HG03280 (cell line): ENCODE measurements around the gene CEP19.

Experiments
- ATAC-seq: cut with Tn5 transposase; IDR thresholded peaks from one replicate; pipeline ENCODE4 v1.9.1; 2021; ENCODE audit warnings: mild to moderate bottlenecking, moderate library complexity; ENCODE audit not compliant: unreplicated experiment

The CEP19 gene

DNA sequence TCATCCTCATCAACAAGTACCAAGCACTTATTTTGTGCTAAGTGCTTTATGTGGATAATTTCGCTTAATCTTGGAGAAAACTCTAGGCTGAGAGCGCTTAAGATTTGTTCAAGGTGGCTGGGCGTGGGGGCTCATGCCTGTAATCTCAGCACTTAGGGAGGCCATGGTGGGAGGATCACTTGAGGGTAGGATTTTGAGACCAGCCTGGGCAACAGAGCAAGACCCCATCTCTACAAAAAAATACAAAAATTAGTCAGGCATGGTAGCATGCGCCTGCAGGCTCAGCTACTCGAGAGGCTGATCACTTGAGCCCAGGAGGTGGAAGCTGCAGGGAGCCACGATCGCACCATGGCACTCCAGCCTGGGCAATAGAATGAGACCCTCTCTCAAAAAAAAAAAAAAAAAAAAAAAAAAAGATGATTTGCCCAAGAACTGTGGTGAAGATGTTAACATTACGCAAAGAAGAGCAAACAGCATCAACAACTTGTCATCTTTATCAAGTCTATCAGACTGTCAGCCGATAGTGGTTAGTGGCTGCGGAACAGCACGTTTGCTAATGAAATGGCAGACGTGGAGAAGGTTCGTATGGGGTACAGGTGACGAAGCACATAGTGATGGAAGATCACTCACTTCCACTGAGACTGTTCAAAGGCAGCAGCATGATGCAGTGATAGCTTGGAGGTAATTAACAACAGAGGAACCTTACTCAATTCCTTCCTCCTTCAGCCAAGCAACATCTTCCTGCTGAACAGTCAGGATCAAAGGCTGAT is 44.8 kb downstream of the CEP19 start:
- ATAC-seq = no peak

DNA sequence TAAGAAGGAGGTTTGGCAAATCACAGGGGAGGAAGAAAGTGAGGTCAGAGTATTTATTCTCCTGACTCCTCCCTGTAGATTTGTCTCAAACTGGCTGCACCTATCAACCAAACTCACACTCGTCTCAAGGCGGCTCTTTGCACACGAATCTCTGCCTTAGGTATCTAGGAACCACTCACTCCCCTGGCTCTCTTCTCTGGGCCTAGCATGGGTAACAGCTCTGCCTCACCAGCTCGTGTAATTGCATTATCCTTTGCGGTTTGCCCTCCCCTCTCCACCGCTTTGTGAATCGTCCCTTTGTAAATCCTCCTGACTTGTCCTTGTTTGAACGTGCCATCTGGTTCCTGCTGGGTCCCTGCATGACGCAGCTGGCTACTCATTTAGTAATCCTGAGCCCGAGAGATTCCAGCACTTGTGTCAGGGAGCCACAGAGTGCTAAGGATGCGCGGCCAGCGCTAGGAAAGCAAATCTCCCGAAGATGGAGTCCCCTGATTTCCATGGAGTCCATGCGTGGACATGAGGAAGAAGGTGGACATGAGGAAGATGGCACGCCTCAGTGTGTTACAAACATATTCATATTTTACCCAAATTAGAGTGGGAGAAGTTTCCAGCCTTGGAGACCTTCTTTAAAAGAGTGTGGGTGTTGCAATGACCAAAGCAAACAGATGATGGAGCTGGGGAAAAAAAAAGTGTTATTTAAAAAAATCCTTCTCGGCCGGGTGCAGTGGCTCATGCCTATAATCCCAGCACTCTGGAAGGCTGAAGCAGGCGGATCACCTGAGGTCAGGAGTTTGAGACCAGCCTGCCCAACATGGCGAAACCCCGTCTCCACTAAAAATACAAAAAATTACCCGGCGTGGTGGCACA is 45.8 kb downstream of the CEP19 start:
- ATAC-seq = no peak

DNA sequence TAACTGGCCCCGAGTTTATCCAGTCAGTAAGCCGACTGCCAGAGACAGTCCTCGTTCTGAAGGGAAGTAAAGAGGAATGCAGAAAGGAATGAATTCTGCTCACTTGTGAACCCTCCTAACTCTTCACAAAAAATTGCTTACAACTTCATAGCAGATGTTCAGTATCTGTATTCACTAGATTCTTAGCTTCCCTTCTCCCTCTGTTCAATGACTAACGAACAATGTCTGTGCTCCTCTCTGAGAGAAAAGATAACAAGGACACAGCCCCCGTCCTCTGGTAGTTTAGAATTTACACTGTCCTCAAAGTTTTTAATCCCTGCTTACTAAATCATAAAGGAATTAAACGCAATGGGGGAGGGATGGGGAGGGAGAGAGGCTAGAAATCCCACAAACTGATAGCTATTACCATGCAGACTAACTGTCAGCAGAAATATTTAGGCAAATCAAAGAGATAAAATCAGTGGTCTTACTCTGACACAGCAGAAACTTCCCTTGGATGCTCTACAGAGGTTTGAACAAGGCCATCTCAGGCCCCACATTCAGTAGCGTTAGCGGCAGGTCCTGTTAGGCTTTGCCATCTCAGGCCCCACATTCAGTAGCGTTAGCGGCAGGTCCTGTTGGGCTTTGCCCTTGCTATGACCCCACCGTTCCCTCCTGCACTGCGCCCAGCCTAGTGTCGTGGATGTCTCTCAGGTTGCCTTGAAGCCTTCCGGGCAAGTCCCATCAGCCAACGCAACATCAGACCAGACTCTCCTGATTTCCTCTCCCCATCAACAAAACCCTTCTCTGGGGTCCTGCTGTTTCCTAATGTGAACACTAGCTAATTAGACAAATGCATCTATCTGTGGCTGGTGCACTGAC is 49.1 kb downstream of the CEP19 start:
- ATAC-seq = no peak

DNA sequence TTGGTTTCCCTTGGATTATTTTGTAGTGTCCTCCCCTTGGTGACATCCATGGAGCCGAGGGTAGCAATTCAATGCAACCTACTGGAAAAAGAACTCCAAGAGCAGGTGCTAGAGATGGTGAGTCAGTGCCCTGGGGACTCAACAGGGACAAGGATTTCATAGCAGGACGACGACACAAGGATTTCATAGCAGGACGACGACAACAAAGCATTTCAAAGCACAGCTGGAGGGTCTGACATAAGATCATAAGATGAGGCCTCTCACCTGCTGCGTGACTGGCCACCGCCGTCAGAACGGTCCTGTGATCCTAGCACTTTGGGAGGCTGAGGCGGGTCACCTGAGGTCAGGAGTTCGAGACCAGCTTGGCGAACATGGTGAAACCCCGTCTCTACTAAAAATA is 50.0 kb downstream of the CEP19 start:
- ATAC-seq = no peak

GRCh38 chr3:196661400-196661799 is 50.6 kb downstream of the CEP19 start:
- no peak for ATAC-seq

DNA sequence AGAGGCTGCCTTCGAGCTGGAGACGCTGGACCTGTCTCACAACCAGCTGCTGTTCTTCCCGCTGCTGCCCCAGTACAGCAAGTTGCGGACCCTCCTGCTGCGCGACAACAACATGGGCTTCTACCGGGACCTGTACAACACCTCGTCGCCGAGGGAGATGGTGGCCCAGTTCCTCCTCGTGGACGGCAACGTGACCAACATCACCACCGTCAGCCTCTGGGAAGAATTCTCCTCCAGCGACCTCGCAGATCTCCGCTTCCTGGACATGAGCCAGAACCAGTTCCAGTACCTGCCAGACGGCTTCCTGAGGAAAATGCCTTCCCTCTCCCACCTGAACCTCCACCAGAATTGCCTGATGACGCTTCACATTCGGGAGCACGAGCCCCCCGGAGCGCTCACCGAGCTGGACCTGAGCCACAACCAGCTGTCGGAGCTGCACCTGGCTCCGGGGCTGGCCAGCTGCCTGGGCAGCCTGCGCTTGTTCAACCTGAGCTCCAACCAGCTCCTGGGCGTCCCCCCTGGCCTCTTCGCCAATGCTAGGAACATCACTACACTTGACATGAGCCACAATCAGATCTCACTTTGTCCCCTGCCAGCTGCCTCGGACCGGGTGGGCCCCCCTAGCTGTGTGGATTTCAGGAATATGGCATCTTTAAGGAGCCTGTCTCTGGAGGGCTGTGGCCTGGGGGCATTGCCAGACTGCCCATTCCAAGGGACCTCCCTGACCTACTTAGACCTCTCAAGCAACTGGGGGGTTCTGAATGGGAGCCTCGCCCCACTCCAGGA is 51.5 kb downstream of the CEP19 start:
- no peak for ATAC-seq

GRCh38 chr3:196659901-196660351 is 52.1 kb downstream of the CEP19 start:
- no peak for ATAC-seq
